Natural killer cell (primary cell): Measurements from ENCODE around the gene CNTNAP4. TPM values are rescaled to one million over a fixed set of nuclear protein-coding genes. Genes with fewer than 3 reads are reported as not detected.

Experiments
- ATAC-seq, 3 donors: fragments of 150-1000 bp in 2 of 3; fragments of 200-7000 bp in 1 of 3; cut with Tn5 transposase; 1 replicate in 1 of 3; 2 replicates in 2 of 3; pipeline ENCODE4 v1.10.0; 2021; ENCODE audit warnings: mild to moderate bottlenecking in 2 of 3, moderate library complexity in 2 of 3
- DNase-seq, 2 donors: peaks; one replicate each; pipeline versions ENCODE4 v3.0.0 to v3.0.0-alpha.2; 2013 to 2021; ENCODE audit warnings: mixed read lengths in 1 of 2
- H3K27ac ChIP-seq: one replicate; pipeline ENCODE4 v1.5.1; 2013; ENCODE audit warnings: mild to moderate bottlenecking, low read length
- H3K27me3 ChIP-seq: one replicate; pipeline ENCODE4 v1.6.1; 2013; ENCODE audit warnings: low read length; ENCODE audit not compliant: control insufficient read depth, insufficient read depth
- H3K36me3 ChIP-seq: one replicate; pipeline ENCODE4 v1.6.1; 2013; ENCODE audit warnings: low read length; ENCODE audit not compliant: control insufficient read depth, insufficient read depth
- H3K4me1 ChIP-seq: one replicate; pipeline ENCODE4 v1.6.1; 2013; ENCODE audit warnings: low read length; ENCODE audit not compliant: control insufficient read depth, insufficient read depth
- H3K4me3 ChIP-seq: one replicate; pipeline ENCODE4 v1.5.1; 2013; ENCODE audit warnings: low read length
- H3K9me3 ChIP-seq: one replicate; pipeline ENCODE4 v1.6.1; 2013; ENCODE audit warnings: low read length; ENCODE audit not compliant: control insufficient read depth, insufficient read depth
- H3K27ac Mint-ChIP-seq, 2 donors: one replicate each; pipeline ENCODE4 v1.8.0; 2022; ENCODE audit warnings: mild to moderate bottlenecking in 2 of 2, mixed read lengths in 2 of 2, moderate library complexity in 1 of 2
- H3K27me3 Mint-ChIP-seq, 2 donors: one replicate each; pipeline ENCODE4 v1.8.0; 2022; ENCODE audit warnings: low read depth in 2 of 2, mixed read lengths in 2 of 2
- H3K36me3 Mint-ChIP-seq: one replicate; pipeline ENCODE4 v1.8.0; 2022; ENCODE audit warnings: mixed read lengths
- H3K4me1 Mint-ChIP-seq, 2 donors: one replicate each; pipeline ENCODE4 v1.8.0; 2022; ENCODE audit warnings: mixed read lengths in 2 of 2
- H3K4me3 Mint-ChIP-seq: one replicate; pipeline ENCODE4 v1.8.0; 2022; ENCODE audit warnings: mild to moderate bottlenecking, moderate library complexity, mixed read lengths
- H3K9me3 Mint-ChIP-seq, 2 donors: one replicate each; pipeline ENCODE4 v1.8.0; 2022; ENCODE audit warnings: mixed read lengths in 2 of 2
- CTCF ChIP-seq: fragments of 200-600 bp; IDR thresholded peaks from one replicate; pipeline ENCODE4 v1.8.0; 2022; ENCODE audit warnings: antibody characterized with exemption
- WGBS: methylation state at CpG from one replicate; pipeline ENCODE4 v1.1.7; 2013; ENCODE audit warnings: missing lambda C conversion rate; ENCODE audit not compliant: insufficient coverage; 5-methylcytosine and 5-hydroxymethylcytosine counted together
- intact Hi-C: fragments of 100-400 bp; cut with micrococcal nuclease; formaldehyde crosslinking; loops from one replicate; pipeline ENCODE4 v1.14.2; 2022
- total RNA-seq, 4 donors: library from RNA; stranded (reverse); fragments of 120-200 nt in 1 of 4; gene quantifications; one replicate each; pipeline versions ENCODE4 v1.2.3 to v1.2.4, GENCODE V29; 2013 to 2022

Gene CNTNAP4
- total RNA-seq, result not detected
- 0.14 TPM for total RNA-seq (2013)

- no peaks in the 10 kb centered on the region for H3K4me1 Mint-ChIP-seq
- H3K4me3 Mint-ChIP-seq, result no peak within 1 kb of the TSS
- H3K36me3 Mint-ChIP-seq, result peaks cover 7% of the 10 kb centered on the region
- no peak for ATAC-seq
- H3K27me3 Mint-ChIP-seq, result no peaks in the 10 kb centered on the region
- WGBS, result 16% methylated on average over 15 of the region's 16 CpGs
- DNase-seq, result no peak
- no peak within 1 kb of the TSS for H3K27ac Mint-ChIP-seq
- Histone ChIP-seq H3K36me3 (no peaks in the 10 kb centered on the region), H3K4me3 (no peak within 1 kb of the TSS), H3K4me1 (no peaks in the 10 kb centered on the region), H3K27me3 (no peaks in the 10 kb centered on the region), H3K9me3 (no peaks in the 10 kb centered on the region), H3K27ac (no peak within 1 kb of the TSS)
- no peak for TF ChIP-seq CTCF
- intact Hi-C loops, result no loop called here
- peaks cover 2 to 3% of the 10 kb centered on the region in 2 donors for H3K9me3 Mint-ChIP-seq
Measured at GRCh38 chr16:76276745-76277438, at the start of gene CNTNAP4. TSS of gene CNTNAP4 (plus strand) at chr16:76277401. CDS start at chr16:76277663, 262 bp downstream.

- no peaks in the 10 kb centered on the region for H3K4me1 Mint-ChIP-seq
- intact Hi-C loops, result no loop called here
- 87% methylated on average over 1 of the region's 2 CpGs for WGBS
- Histone ChIP-seq H3K27me3 (no peaks in the 10 kb centered on the region), H3K9me3 (no peaks in the 10 kb centered on the region), H3K4me3 (no peak overlapping the region), H3K36me3 (no peaks in the 10 kb centered on the region), H3K4me1 (no peaks in the 10 kb centered on the region), H3K27ac (no peak overlapping the region)
- H3K27ac Mint-ChIP-seq, result no peak overlapping the region
- H3K4me3 Mint-ChIP-seq, result no peak overlapping the region
- H3K36me3 Mint-ChIP-seq, result no peaks in the 10 kb centered on the region
- no peaks in the 10 kb centered on the region for H3K27me3 Mint-ChIP-seq
- H3K9me3 Mint-ChIP-seq, result peaks cover 3 to 9% of the 10 kb centered on the region in 2 donors
- no peak for TF ChIP-seq CTCF
- DNase-seq, result no peak
- no peak for ATAC-seq
Measured at GRCh38 chr16:76228546-76229146, 48.6 kb upstream of the CNTNAP4 start.

- Mint-ChIP-seq H3K4me3 (no peak overlapping the region), H3K36me3 (no peaks in the 10 kb centered on the region), H3K27me3 (no peaks in the 10 kb centered on the region), H3K4me1 (no peaks in the 10 kb centered on the region), H3K9me3 (peaks cover 4 to 13% of the 10 kb centered on the region in 2 donors), H3K27ac (no peak overlapping the region)
- intact Hi-C loops, result no loop called here
- 88% methylated on average over 2 of the region's 5 CpGs for WGBS
- H3K9me3 ChIP-seq, result no peaks in the 10 kb centered on the region
- ATAC-seq (no peak), DNase-seq (no peak)
- H3K4me3 ChIP-seq, result no peak overlapping the region
- no peaks in the 10 kb centered on the region for H3K4me1 ChIP-seq
- TF ChIP-seq CTCF, result no peak
- H3K27me3 ChIP-seq, result no peaks in the 10 kb centered on the region
- no peaks in the 10 kb centered on the region for H3K36me3 ChIP-seq
- H3K27ac ChIP-seq, result no peak overlapping the region
Measured at GRCh38 chr16:76232704-76233103, 44.5 kb upstream of the CNTNAP4 start.
